Measurements from ENCODE around the gene CD19. TPM values are rescaled to one million over a fixed set of nuclear protein-coding genes. Genes with fewer than 3 reads are reported as not detected.

CD19 gene
- total and polyA plus RNA-seq, 10 of the 15 experiments (the other 5 are each of a cell fraction or from before 2014, with no cell fraction given), result 1.2 to 125 (median 77.2) TPM

DNA sequence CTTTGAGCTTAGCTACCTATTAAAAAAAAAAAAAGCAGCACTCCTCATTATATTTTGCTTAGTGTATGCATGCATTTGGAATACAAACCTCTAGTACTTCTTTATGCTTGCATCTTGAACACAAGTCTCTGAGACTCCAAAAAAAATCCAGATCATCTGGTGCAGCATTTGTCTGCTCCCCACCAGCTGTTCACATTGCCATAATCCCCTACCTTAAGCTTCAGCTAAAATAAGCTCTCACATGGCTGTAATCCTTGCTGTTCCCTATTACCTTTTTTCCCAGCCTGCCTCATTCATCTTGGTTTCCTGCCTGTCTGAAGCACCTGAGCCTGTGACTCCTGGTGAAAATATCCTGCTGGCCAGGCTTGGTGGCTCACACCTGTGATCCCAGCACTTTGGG, 11.5 kb downstream of the CD19 start:
- BruUV-seq (replicated peaks), result no TSS peak
- no peak for TF ChIP-seq TBL1XR1 (IDR thresholded peaks at IDR 0.05; ENCODE audit: low read depth, low read length)
- TF ChIP-seq SUZ12 (IDR thresholded peaks at IDR 0.05; ENCODE audit: unreplicated experiment), result no peak
- TF ChIP-seq FOS (IDR thresholded peaks at IDR 0.05; ENCODE audit: borderline replicate concordance, extremely low read depth, insufficient read length), result no peak
- TF ChIP-seq, protein P1, sequence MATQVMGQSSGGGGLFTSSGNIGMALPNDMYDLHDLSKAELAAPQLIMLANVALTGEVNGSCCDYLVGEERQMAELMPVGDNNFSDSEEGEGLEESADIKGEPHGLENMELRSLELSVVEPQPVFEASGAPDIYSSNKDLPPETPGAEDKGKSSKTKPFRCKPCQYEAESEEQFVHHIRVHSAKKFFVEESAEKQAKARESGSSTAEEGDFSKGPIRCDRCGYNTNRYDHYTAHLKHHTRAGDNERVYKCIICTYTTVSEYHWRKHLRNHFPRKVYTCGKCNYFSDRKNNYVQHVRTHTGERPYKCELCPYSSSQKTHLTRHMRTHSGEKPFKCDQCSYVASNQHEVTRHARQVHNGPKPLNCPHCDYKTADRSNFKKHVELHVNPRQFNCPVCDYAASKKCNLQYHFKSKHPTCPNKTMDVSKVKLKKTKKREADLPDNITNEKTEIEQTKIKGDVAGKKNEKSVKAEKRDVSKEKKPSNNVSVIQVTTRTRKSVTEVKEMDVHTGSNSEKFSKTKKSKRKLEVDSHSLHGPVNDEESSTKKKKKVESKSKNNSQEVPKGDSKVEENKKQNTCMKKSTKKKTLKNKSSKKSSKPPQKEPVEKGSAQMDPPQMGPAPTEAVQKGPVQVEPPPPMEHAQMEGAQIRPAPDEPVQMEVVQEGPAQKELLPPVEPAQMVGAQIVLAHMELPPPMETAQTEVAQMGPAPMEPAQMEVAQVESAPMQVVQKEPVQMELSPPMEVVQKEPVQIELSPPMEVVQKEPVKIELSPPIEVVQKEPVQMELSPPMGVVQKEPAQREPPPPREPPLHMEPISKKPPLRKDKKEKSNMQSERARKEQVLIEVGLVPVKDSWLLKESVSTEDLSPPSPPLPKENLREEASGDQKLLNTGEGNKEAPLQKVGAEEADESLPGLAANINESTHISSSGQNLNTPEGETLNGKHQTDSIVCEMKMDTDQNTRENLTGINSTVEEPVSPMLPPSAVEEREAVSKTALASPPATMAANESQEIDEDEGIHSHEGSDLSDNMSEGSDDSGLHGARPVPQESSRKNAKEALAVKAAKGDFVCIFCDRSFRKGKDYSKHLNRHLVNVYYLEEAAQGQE (IDR thresholded peaks at IDR 0.05; ENCODE audit: low read depth, low read length), result no peak
- no peak for TF ChIP-seq SREBF1 (IDR thresholded peaks at IDR 0.05; ENCODE audit: low read length)
- TF ChIP-seq CBX5 (IDR thresholded peaks at IDR 0.05; ENCODE audit: low read depth), result no peak
- DNase-seq (ENCODE audit: low read depth, low spot score) (no peak), FAIRE-seq (no peak), ATAC-seq (no peak)
- in situ Hi-C loops (cut with MboI), result no loop called here
- ChIA-PET RAD21 (ENCODE audit: unreplicated experiment) (interaction anchor here (3.2 to 5.2 kb wide), 2 partner anchors 12 to 69 kb away, joined by 46 to 53 read pairs; partner anchors contain the start of gene CD19), SMC1A (ENCODE audit: uncharacterized antibody, unreplicated experiment) (interaction anchor here (0.8 to 5.0 kb wide), 7 partner anchors 11 to 84 kb away, joined by 3 to 58 read pairs (median 32); partner anchors contain the start of genes CD19, RABEP2 and SH2B1), POLR2A (interaction anchor here (3.2 kb wide), 1 partner anchor 11 kb away, joined by 20 read pairs; the partner anchor contains the start of gene CD19), CTCF (interaction anchor here (2.7 to 9.7 kb wide), 4 partner anchors 10 to 81 kb away, joined by 19 to 136 read pairs (median 100); partner anchors contain the start of genes CD19, RABEP2 and SH2B1)
- intact Hi-C loops (cut with micrococcal nuclease; ENCODE audit: unreplicated experiment), result no loop called here
- Histone ChIP-seq H3K9me3 (replicated peaks; ENCODE audit: control insufficient read depth, insufficient read depth, low read length) (no peaks in the 10 kb centered on the region), H3K27ac (ENCODE audit: control insufficient read depth, insufficient read depth) (no peak overlapping the region), H2AFZ (ENCODE audit: control insufficient read depth, low read depth, low read length) (no peak overlapping the region), H3K4me1 (ENCODE audit: control insufficient read depth, insufficient read depth, low read length) (peaks cover 10% of the 10 kb centered on the region), H3K4me2 (ENCODE audit: control insufficient read depth, insufficient read depth) (no peak overlapping the region), H4K20me1 (ENCODE audit: control insufficient read depth, insufficient read depth) (no peaks in the 10 kb centered on the region), H3K36me3 (ENCODE audit: control insufficient read depth in 2 of 2, insufficient read depth in 2 of 2, low read length in 1 of 2) (no peaks in the 10 kb centered on the region), H3K4me3 (no peak overlapping the region), H3K79me2 (ENCODE audit: control insufficient read depth, insufficient read depth, low read length) (no peaks in the 10 kb centered on the region), H3K27me3 (replicated peaks in 1 of 2; ENCODE audit: control insufficient read depth in 2 of 2, insufficient read depth in 2 of 2, low read length in 1 of 2) (no peaks in the 10 kb centered on the region), H3K9ac (ENCODE audit: control insufficient read depth, insufficient read depth, low read length) (no peak overlapping the region)

Measured in GM12878 (cell line).